Measurements from ENCODE around the gene ESR1.

The ESR1 gene

GRCh38 chr6:151813858-151814257, 6.4 kb downstream of the ESR1 start:
- DNase-seq (ENCODE audit: low spot score) = no peak
- TF ChIP-seq CTCF (IDR thresholded peaks at IDR 0.05) = no peak
- no peak overlapping the region for H3K27ac ChIP-seq

GRCh38 chr6:151814614-151815013, 7.1 kb downstream of the ESR1 start:
- H3K4me3 ChIP-seq = no peak overlapping the region
- no peak for TF ChIP-seq CTCF (IDR thresholded peaks at IDR 0.05)
- DNase-seq (ENCODE audit: low spot score) = no peak
- H3K27ac ChIP-seq = no peak overlapping the region

More at GRCh38 chr6:151813858-151814257, 6.4 kb downstream of the ESR1 start:
- no peak overlapping the region for H3K4me3 ChIP-seq

GRCh38 chr6:151822252-151823111, 15.0 kb downstream of the ESR1 start:
- H3K27ac ChIP-seq = no peak overlapping the region
- TF ChIP-seq CTCF (IDR thresholded peaks at IDR 0.05) = no peak
- no peak overlapping the region for H3K4me3 ChIP-seq
- no peak for DNase-seq (ENCODE audit: low spot score)

- no peak for DNase-seq (ENCODE audit: low spot score)
- no peak for TF ChIP-seq CTCF (IDR thresholded peaks at IDR 0.05)
- no peak overlapping the region for H3K4me3 ChIP-seq
- no peak overlapping the region for H3K27ac ChIP-seq
Measured at GRCh38 chr6:151826517-151827142, 19.1 kb downstream of the ESR1 start.

- Histone ChIP-seq H3K27ac (no peak overlapping the region), H3K4me3 (no peak overlapping the region)
- no peak for TF ChIP-seq CTCF (IDR thresholded peaks at IDR 0.05)
- DNase-seq (ENCODE audit: low spot score) = no peak
Measured at GRCh38 chr6:151832710-151833109, 25.2 kb downstream of the ESR1 start.

- Histone ChIP-seq H3K27ac (no peak overlapping the region), H3K4me3 (no peak overlapping the region)
- TF ChIP-seq CTCF (IDR thresholded peaks at IDR 0.05) = no peak
- DNase-seq (ENCODE audit: low spot score) = no peak
Measured at GRCh38 chr6:151835396-151835795, 27.9 kb downstream of the ESR1 start.

- no peak for DNase-seq (ENCODE audit: low spot score)
- TF ChIP-seq CTCF (IDR thresholded peaks at IDR 0.05) = no peak
- no peak overlapping the region for H3K4me3 ChIP-seq
Measured at GRCh38 chr6:151837223-151837622, 29.7 kb downstream of the ESR1 start.

More at GRCh38 chr6:151837223-151837622, 29.7 kb downstream of the ESR1 start:
- H3K27ac ChIP-seq = no peak overlapping the region
